Hepatocyte (in vitro differentiated cells): Measurements from ENCODE around the gene AGAP3. TPM values are rescaled to one million over a fixed set of nuclear protein-coding genes. Genes with fewer than 3 reads are reported as not detected.

Experiments
- DNase-seq: peaks from one replicate; pipeline ENCODE4 v3.0.0-alpha.2; 2016; ENCODE audit warnings: low spot score
- H2AFZ ChIP-seq: fragments of 200-600 bp; sonication (generic); 2 replicates; pipeline ENCODE4 v1.6.0; 2016; ENCODE audit warnings: antibody characterized with exemption, mild to moderate bottlenecking
- H3K27ac ChIP-seq: fragments of 200-600 bp; sonication (generic); 2 replicates; pipeline ENCODE4 v1.5.1; 2016; ENCODE audit warnings: mild to moderate bottlenecking
- H3K27me3 ChIP-seq: fragments of 200-600 bp; sonication (generic); 2 replicates; pipeline ENCODE4 v1.6.1; 2016
- H3K36me3 ChIP-seq: fragments of 200-600 bp; sonication (generic); replicated peaks from 2 replicates; pipeline ENCODE4 v1.5.1; 2016; ENCODE audit warnings: low read depth; ENCODE audit not compliant: insufficient read depth
- H3K4me1 ChIP-seq: fragments of 200-600 bp; sonication (generic); 2 replicates; pipeline ENCODE4 v1.5.1; 2016; ENCODE audit warnings: mild to moderate bottlenecking, moderate library complexity; ENCODE audit not compliant: insufficient read depth
- H3K4me2 ChIP-seq: fragments of 200-600 bp; sonication (generic); 2 replicates; pipeline ENCODE4 v1.6.0; 2016
- H3K4me3 ChIP-seq: fragments of 200-600 bp; sonication (generic); 2 replicates; pipeline ENCODE4 v1.5.1; 2016; ENCODE audit warnings: mild to moderate bottlenecking
- H3K79me2 ChIP-seq: fragments of 200-600 bp; sonication (generic); 2 replicates; pipeline ENCODE4 v1.6.0; 2017; ENCODE audit warnings: mild to moderate bottlenecking
- H3K9me2 ChIP-seq: fragments of 200-600 bp; sonication (generic); replicated peaks from 2 replicates; pipeline ENCODE4 v1.6.0; 2017; ENCODE audit warnings: mild to moderate bottlenecking; ENCODE audit not compliant: insufficient read depth
- H3K9me3 ChIP-seq: fragments of 200-600 bp; sonication (generic); 2 replicates; pipeline ENCODE4 v1.5.1; 2016; ENCODE audit warnings: low read depth, mild to moderate bottlenecking
- H4K20me1 ChIP-seq: fragments of 200-600 bp; sonication (generic); 2 replicates; pipeline ENCODE4 v1.6.0; 2016; ENCODE audit warnings: mild to moderate bottlenecking; ENCODE audit not compliant: insufficient read depth, poor library complexity, severe bottlenecking
- CTCF ChIP-seq: fragments of 200-600 bp; sonication (generic); IDR thresholded peaks from 2 replicates; pipeline ENCODE4 v1.5.1; 2016; ENCODE audit warnings: antibody characterized with exemption, mild to moderate bottlenecking; ENCODE audit not compliant: poor library complexity
- EZH2 ChIP-seq: fragments of 200-600 bp; sonication (generic); IDR thresholded peaks from 2 replicates; pipeline ENCODE4 v1.6.1; 2016; ENCODE audit warnings: antibody characterized with exemption, mild to moderate bottlenecking, borderline replicate concordance
- EZH2phosphoT487 ChIP-seq: fragments of 200-600 bp; sonication (generic); IDR thresholded peaks from one replicate; pipeline ENCODE4 v1.6.1; 2018; ENCODE audit warnings: antibody characterized with exemption, mild to moderate bottlenecking, low read depth, moderate library complexity; ENCODE audit not compliant: unreplicated experiment, severe bottlenecking
- WGBS: methylation state at CpG from one replicate; pipeline ENCODE4 v1.1.6; 2016; ENCODE audit warnings: low lambda C conversion rate; ENCODE audit errors: missing lambda C conversion rate; 5-methylcytosine and 5-hydroxymethylcytosine counted together
- polyA plus RNA-seq: library from polyadenylated mRNA; unstranded; fragments of >200 nt; fragmentation: Nextera tagmentation; extraction: Ambion mirVana; gene quantifications from 2 replicates; pipeline ENCODE4 v1.2.1, GENCODE V29; 2016
- total RNA-seq: library from RNA; depleted of rRNA; stranded (reverse); fragments of >200 nt; gene quantifications from 2 replicates; pipeline ENCODE4 v1.2.3, GENCODE V29; 2014

The AGAP3 gene
- total and polyA plus RNA-seq, 2 experiments from 2014 or later = 44.0 to 56.7 TPM

GRCh38 chr7:151131224-151131591, 44.9 kb downstream of the AGAP3 start:
- Histone ChIP-seq H3K4me2 (no peak overlapping the region), H2AFZ (no peak overlapping the region), H3K4me1 (no peaks in the 10 kb centered on the region), H3K36me3 (no peaks in the 10 kb centered on the region), H3K9me3 (no peaks in the 10 kb centered on the region), H3K4me3 (no peak overlapping the region), H4K20me1 (peaks cover 11% of the 10 kb centered on the region), H3K79me2 (no peaks in the 10 kb centered on the region), H3K27ac (no peak overlapping the region), H3K9me2 (no peaks in the 10 kb centered on the region), H3K27me3 (no peaks in the 10 kb centered on the region)
- TF ChIP-seq EZH2 (no peak), EZH2phosphoT487 (no peak), CTCF (no peak)
- no peak for DNase-seq
- WGBS = 88% methylated on average over 13 of the region's 13 CpGs

GRCh38 chr7:151131592-151132293, 45.5 kb downstream of the AGAP3 start:
- TF ChIP-seq EZH2 (no peak), EZH2phosphoT487 (no peak)
- Histone ChIP-seq H3K9me3 (no peaks in the 10 kb centered on the region), H3K4me1 (no peaks in the 10 kb centered on the region), H3K27ac (no peak overlapping the region), H4K20me1 (peaks cover 6% of the 10 kb centered on the region), H3K4me3 (no peak overlapping the region), H2AFZ (no peak overlapping the region), H3K79me2 (no peaks in the 10 kb centered on the region), H3K9me2 (no peaks in the 10 kb centered on the region), H3K36me3 (no peaks in the 10 kb centered on the region), H3K4me2 (no peak overlapping the region), H3K27me3 (no peaks in the 10 kb centered on the region)
- no peak for DNase-seq
- WGBS = 88% methylated on average over 19 of the region's 19 CpGs

- H3K4me3 ChIP-seq = no peak overlapping the region
- no peaks in the 10 kb centered on the region for H3K79me2 ChIP-seq
- H4K20me1 ChIP-seq = no peaks in the 10 kb centered on the region
- no peaks in the 10 kb centered on the region for H3K36me3 ChIP-seq
- H3K4me1 ChIP-seq = no peaks in the 10 kb centered on the region
- 97% methylated on average over 21 of the region's 21 CpGs for WGBS
- no peaks in the 10 kb centered on the region for H3K9me3 ChIP-seq
- no peaks in the 10 kb centered on the region for H3K9me2 ChIP-seq
- H2AFZ ChIP-seq = no peak overlapping the region
- no peaks in the 10 kb centered on the region for H3K27me3 ChIP-seq
- TF ChIP-seq EZH2 (no peak), EZH2phosphoT487 (no peak), CTCF (no peak)
- H3K4me2 ChIP-seq = no peak overlapping the region
- no peak for DNase-seq
- H3K27ac ChIP-seq = no peak overlapping the region
These were observed 46.4 kb downstream of the AGAP3 start for GRCh38 chr7:151132461-151133205.

GRCh38 chr7:151133266-151133985, 47.2 kb downstream of the AGAP3 start:
- Histone ChIP-seq H3K4me2 (no peak overlapping the region), H3K9me2 (no peaks in the 10 kb centered on the region), H3K36me3 (no peaks in the 10 kb centered on the region), H3K9me3 (no peaks in the 10 kb centered on the region), H3K27me3 (no peaks in the 10 kb centered on the region), H2AFZ (no peak overlapping the region), H3K4me1 (no peaks in the 10 kb centered on the region), H4K20me1 (no peaks in the 10 kb centered on the region), H3K4me3 (no peak overlapping the region), H3K79me2 (no peaks in the 10 kb centered on the region), H3K27ac (no peak overlapping the region)
- no peak for DNase-seq
- TF ChIP-seq CTCF = no peak
- TF ChIP-seq EZH2phosphoT487 = no peak
- no peak for TF ChIP-seq EZH2
- WGBS = 93% methylated on average over 15 of the region's 16 CpGs
